Testis (tissue), 3 donors: ENCODE results near the gene MOV10. TPM values are rescaled to one million over a fixed set of nuclear protein-coding genes. Genes with fewer than 3 reads are reported as not detected.

Source experiments
- DNase-seq: peaks from one replicate; pipeline ENCODE4 v3.0.0-alpha.2; 2019
- H3K27ac ChIP-seq, 2 donors: fragments of 200-600 bp; sonication (generic); one replicate each; pipeline ENCODE4 v1.5.1; 2019
- H3K27me3 ChIP-seq: fragments of 200-600 bp; sonication (generic); one replicate; pipeline ENCODE4 v1.5.1; 2019
- H3K36me3 ChIP-seq: fragments of 200-600 bp; sonication (generic); one replicate; pipeline ENCODE4 v1.5.1; 2017; ENCODE audit warnings: low read depth; ENCODE audit errors: missing control alignments
- H3K4me1 ChIP-seq: fragments of 200-600 bp; sonication (generic); one replicate; pipeline ENCODE4 v1.5.1; 2019
- H3K4me3 ChIP-seq, 2 donors: fragments of 200-600 bp; sonication (generic); one replicate each; pipeline ENCODE4 v1.5.1; 2017 to 2019
- H3K9me3 ChIP-seq: fragments of 200-600 bp; sonication (generic); one replicate; pipeline ENCODE4 v1.5.1; 2017
- CTCF ChIP-seq, 3 experiments: fragments of 450-650 bp in 2 of 3; fragments of 200-600 bp in 1 of 3; sonication (generic) in 1 of 3; IDR thresholded peaks; one replicate each; pipeline ENCODE4 v1.5.1; 2016 to 2019; ENCODE audit warnings: antibody characterized with exemption in 3 of 3, mild to moderate bottlenecking in 2 of 3, moderate library complexity in 1 of 3
- POLR2A ChIP-seq: fragments of 450-650 bp; IDR thresholded peaks from one replicate; pipeline ENCODE4 v1.6.1; 2017; ENCODE audit warnings: antibody characterized with exemption, mild to moderate bottlenecking, moderate library complexity
- WGBS, 2 donors: methylation state at CpG; one replicate each; pipeline ENCODE4 v1.1.5; 2018; 5-methylcytosine and 5-hydroxymethylcytosine counted together
- intact Hi-C: fragments of 100-400 bp; cut with DNase I; formaldehyde crosslinking; loops from one replicate; pipeline ENCODE4 v1.15.1; 2023; ENCODE audit warnings: low total_unique reads
- polyA plus RNA-seq: library from polyadenylated mRNA; stranded (reverse); fragments of 350-450 nt; fragmentation: Illumina TruSeq; extraction: RNeasy Lipid Tissue Mini Kit (QIAGEN cat#74804); gene quantifications from one replicate; pipeline ENCODE4 v1.2.3, GENCODE V29; 2014; ENCODE audit warnings: low read depth, low replicate concordance; ENCODE audit not compliant: insufficient read depth
- total RNA-seq, 2 donors: library from RNA; depleted of rRNA; stranded (reverse); fragments of >200 nt; gene quantifications; one replicate each; pipeline ENCODE4 v1.2.3, GENCODE V29; 2016

The MOV10 gene
- total and polyA plus RNA-seq, 3 donors from 2014 or later, result 137 to 245 (median 240) TPM

- DNase-seq, result no peak
- Histone ChIP-seq H3K27me3 (no peaks in the 10 kb centered on the region), H3K9me3 (no peaks in the 10 kb centered on the region), H3K4me1 (peaks cover 12% of the 10 kb centered on the region), H3K4me3 (peak overlapping the region; percentile 60 to 68), H3K36me3 (no peaks in the 10 kb centered on the region), H3K27ac (no peak overlapping the region)
- TF ChIP-seq CTCF (IDR thresholded peaks at IDR 0.05), result no peak
- TF ChIP-seq POLR2A, result no peak
- WGBS, 2 donors, result 38 to 49% methylated on average over 12 to 14 of the region's 14 CpGs
- intact Hi-C loops, result no loop called here
These were observed 39.2 kb downstream of the MOV10 start for GRCh38 chr1:112713466-112714312.

- no peaks in the 10 kb centered on the region for H3K27me3 ChIP-seq
- no peaks in the 10 kb centered on the region for H3K9me3 ChIP-seq
- H3K4me3 ChIP-seq, result peak overlapping the region; percentile 60 to 68
- no peak for DNase-seq
- intact Hi-C loops, result loop anchor here (5.0 kb wide), 1 partner anchor 88 kb away; no protein-coding TSS in a partner anchor
- WGBS, 2 donors, result 1 to 3% methylated on average over 50 to 59 of the region's 86 CpGs
- TF ChIP-seq CTCF (IDR thresholded peaks at IDR 0.05) (no peak), POLR2A (no peak)
- peak overlapping the region in 1 of 2 donors; percentile 68 for H3K27ac ChIP-seq
- peaks cover 15% of the 10 kb centered on the region for H3K4me1 ChIP-seq
- H3K36me3 ChIP-seq, result no peaks in the 10 kb centered on the region
These were observed 40.1 kb downstream of the MOV10 start for GRCh38 chr1:112714313-112715263.

- H3K36me3 ChIP-seq, result no peaks in the 10 kb centered on the region
- H3K27me3 ChIP-seq, result no peaks in the 10 kb centered on the region
- H3K4me3 ChIP-seq, result peak within 1 kb of the TSS; percentile 60 to 68
- DNase-seq, result peak; percentile 96
- peak within 1 kb of the TSS; percentile 20 to 68 for H3K27ac ChIP-seq
- TF ChIP-seq POLR2A, result no peak
- no peak for TF ChIP-seq CTCF (IDR thresholded peaks at IDR 0.05)
- intact Hi-C loops, result loop anchor here (5.0 kb wide), 1 partner anchor 87 kb away; no protein-coding TSS in a partner anchor
- 0 to 1% methylated on average over 10 to 46 of the region's 51 CpGs for WGBS, 2 donors
- H3K4me1 ChIP-seq, result peaks cover 15% of the 10 kb centered on the region
- no peaks in the 10 kb centered on the region for H3K9me3 ChIP-seq
These were observed 41.0 kb downstream of the MOV10 start, which contains the start of gene PPM1J for GRCh38 chr1:112715264-112716053. Gene PPM1J (minus strand): TSS chr1:112715332. CDS start chr1:112715301, 31 bp downstream.

- no peaks in the 10 kb centered on the region for H3K9me3 ChIP-seq
- no peaks in the 10 kb centered on the region for H3K36me3 ChIP-seq
- H3K27ac ChIP-seq, result peak overlapping the region; percentile 20 to 68
- H3K4me3 ChIP-seq, result peak overlapping the region; percentile 60 to 68
- H3K4me1 ChIP-seq, result peaks cover 15% of the 10 kb centered on the region
- DNase-seq, result peak; percentile 92
- H3K27me3 ChIP-seq, result no peaks in the 10 kb centered on the region
- intact Hi-C loops, result loop anchor here (5.0 kb wide), 1 partner anchor 86 kb away; no protein-coding TSS in a partner anchor
- TF ChIP-seq CTCF (IDR thresholded peaks at IDR 0.05) (peak; percentile 93 to 97 (median 95)), POLR2A (no peak)
- WGBS, 2 donors, result 9 to 13% methylated on average over 12 to 13 of the region's 13 CpGs
These were observed 41.8 kb downstream of the MOV10 start for GRCh38 chr1:112716133-112716720.
